B cell (primary cell): Measurements from ENCODE around the gene RASGRP3. TPM values are rescaled to one million over a fixed set of nuclear protein-coding genes. Genes with fewer than 3 reads are reported as not detected.
A peak's percentile ranks its signal among the peaks of the same experiment; 100 is the strongest.

Source experiments
- ATAC-seq: fragments of 200-7000 bp; cut with Tn5 transposase; one replicate; pipeline ENCODE4 v1.10.0; 2021; ENCODE audit warnings: low read depth, mild to moderate bottlenecking, moderate number of reproducible peaks, moderate library complexity
- CTCF ChIA-PET: fragments of 350-600 bp; sonication (Branson Sonifier 250); formaldehyde crosslinking; loops from one replicate; lab custom pipeline; 2021; ENCODE audit warnings: antibody characterized with exemption, inconsistent platforms; lab: Charles Lee
- POLR2A ChIA-PET: fragments of 350-600 bp; sonication (Branson Sonifier 250); formaldehyde crosslinking; loops from one replicate; lab custom pipeline; 2021; ENCODE audit warnings: antibody characterized with exemption; lab: Charles Lee
- DNase-seq: peaks from one replicate; pipeline ENCODE4 v3.0.0; 2013
- H2AFZ ChIP-seq: 2 replicates; pipeline ENCODE4 v1.6.1; 2012; ENCODE audit warnings: mild to moderate bottlenecking, low read depth, low read length; ENCODE audit not compliant: insufficient read depth, poor library complexity, severe bottlenecking
- H3K27ac ChIP-seq, 2 donors: 1 replicate in 1 of 2; 2 replicates in 1 of 2; pipeline ENCODE4 v1.5.1; 2012 to 2013; ENCODE audit warnings: low read length in 2 of 2, mild to moderate bottlenecking in 2 of 2, moderate library complexity in 1 of 2
- H3K27me3 ChIP-seq, 4 experiments: fragments of 200-600 bp in 1 of 4; sonication (generic) in 1 of 4; replicated peaks in 1 of 4; 1 replicate in 2 of 4; 2 replicates in 2 of 4; pipeline versions ENCODE4 v1.6.1 to v1.7.0; 2013 to 2016; ENCODE audit warnings: low read length in 3 of 4, mild to moderate bottlenecking in 2 of 4, mixed read lengths in 1 of 4, moderate library complexity in 1 of 4; ENCODE audit not compliant: insufficient read depth in 4 of 4, control insufficient read depth in 3 of 4; ENCODE audit errors: control extremely low read depth in 1 of 4
- H3K36me3 ChIP-seq, 2 experiments: replicated peaks in 1 of 2; 1 replicate in 1 of 2; 2 replicates in 1 of 2; pipeline versions ENCODE4 v1.6.1 to v1.7.1; 2013; ENCODE audit warnings: low read length in 1 of 2; ENCODE audit not compliant: insufficient read depth in 2 of 2, control insufficient read depth in 1 of 2; ENCODE audit errors: control extremely low read depth in 1 of 2, extremely low read depth in 1 of 2
- H3K4me1 ChIP-seq, 2 donors: fragments of 200-600 bp in 1 of 2; sonication (generic) in 1 of 2; 1 replicate in 1 of 2; 2 replicates in 1 of 2; pipeline versions ENCODE4 v1.5.1 to v1.6.1; 2013 to 2017; ENCODE audit warnings: low read length in 2 of 2; ENCODE audit not compliant: control insufficient read depth in 2 of 2, insufficient read depth in 2 of 2
- H3K4me2 ChIP-seq: replicated peaks from 2 replicates; pipeline ENCODE3; 2012; ENCODE audit warnings: mild to moderate bottlenecking, low read depth, low read length; ENCODE audit not compliant: poor library complexity, severe bottlenecking
- H3K4me3 ChIP-seq, 5 experiments: fragments of 200-600 bp in 1 of 5; sonication (generic) in 1 of 5; 1 replicate in 3 of 5; 2 replicates in 2 of 5; pipeline versions ENCODE4 v1.5.1 to v1.7.0; 2011 to 2016; ENCODE audit warnings: low read length in 4 of 5, mild to moderate bottlenecking in 4 of 5, low read depth in 2 of 5, control low read depth in 1 of 5, moderate library complexity in 1 of 5; ENCODE audit not compliant: insufficient read depth in 1 of 5; ENCODE audit errors: control extremely low read depth in 1 of 5, extremely low read depth in 1 of 5
- H3K79me2 ChIP-seq: fragments of 200-600 bp; sonication (generic); one replicate; pipeline ENCODE4 v1.6.0; 2016; ENCODE audit warnings: low read length; ENCODE audit not compliant: control insufficient read depth, insufficient read depth
- H3K9ac ChIP-seq: fragments of 200-600 bp; sonication (generic); 2 replicates; pipeline ENCODE4 v1.6.1; 2017; ENCODE audit warnings: mild to moderate bottlenecking, low read length, moderate library complexity
- H3K9me3 ChIP-seq, 3 donors: one replicate each; pipeline versions ENCODE4 v1.6.1 to v1.7.1; 2013; ENCODE audit warnings: low read length in 2 of 3; ENCODE audit not compliant: control insufficient read depth in 2 of 3, insufficient read depth in 1 of 3; ENCODE audit errors: control extremely low read depth in 1 of 3
- H4K20me1 ChIP-seq: 2 replicates; pipeline ENCODE4 v1.6.0; 2012; ENCODE audit warnings: mild to moderate bottlenecking, low read length; ENCODE audit not compliant: insufficient read depth, control insufficient read depth, poor library complexity, severe bottlenecking
- H3K27ac Mint-ChIP-seq: one replicate; pipeline ENCODE4 v1.8.0; 2021; ENCODE audit warnings: mixed read lengths
- H3K27me3 Mint-ChIP-seq: one replicate; pipeline ENCODE4 v1.8.0; 2021; ENCODE audit warnings: mixed read lengths
- H3K4me1 Mint-ChIP-seq: one replicate; pipeline ENCODE4 v1.8.0; 2021; ENCODE audit warnings: mixed read lengths
- H3K4me3 Mint-ChIP-seq: one replicate; pipeline ENCODE4 v1.8.0; 2021; ENCODE audit warnings: mixed read lengths
- H3K9me3 Mint-ChIP-seq: one replicate; pipeline ENCODE4 v1.8.0; 2022; ENCODE audit warnings: mixed read lengths; ENCODE audit not compliant: insufficient read depth
- CTCF ChIP-seq: fragments of 200-600 bp; IDR thresholded peaks from one replicate; pipeline ENCODE4 v1.8.0; 2022; ENCODE audit warnings: antibody characterized with exemption, mild to moderate bottlenecking
- EZH2 ChIP-seq: IDR thresholded peaks from 2 replicates; pipeline ENCODE4 v1.6.1; 2012; ENCODE audit warnings: borderline replicate concordance, low read depth, mild to moderate bottlenecking, moderate library complexity, low read length; ENCODE audit not compliant: insufficient read depth, poor library complexity, severe bottlenecking
- WGBS: methylation state at CpG from one replicate; pipeline ENCODE4 v1.1.5; 2013; ENCODE audit warnings: missing lambda C conversion rate; ENCODE audit not compliant: insufficient coverage; 5-methylcytosine and 5-hydroxymethylcytosine counted together
- intact Hi-C: fragments of 100-400 bp; cut with micrococcal nuclease; formaldehyde crosslinking; loops from one replicate; pipeline ENCODE4 v1.10.0; 2022
- polyA plus RNA-seq: library from polyadenylated mRNA; depleted of rRNA; stranded (reverse); fragments of >200 nt; gene quantifications from 2 replicates; pipeline ENCODE4 v1.2.3, GENCODE V29; 2012
- total RNA-seq, 2 donors: library from RNA; stranded (reverse); fragments of 120-200 nt in 1 of 2; gene quantifications; 1 replicate in 1 of 2; 2 replicates in 1 of 2; pipeline versions ENCODE4 v1.2.3 to v1.2.4, GENCODE V29; 2013 to 2022

The RASGRP3 gene
- total and polyA plus RNA-seq, 2 donors (not counting 1 experiment from before 2014, with no cell fraction given), result 67.5 to 107 TPM

- Mint-ChIP-seq H3K4me3 (peak overlapping the region; percentile 97), H3K4me1 (peaks cover 29% of the 10 kb centered on the region), H3K27ac (peak overlapping the region; percentile 94), H3K9me3 (no peaks in the 10 kb centered on the region), H3K27me3 (no peaks in the 10 kb centered on the region)
- intact Hi-C loops, result loop anchor here (1.0 to 10.0 kb wide), 8 partner anchors 17 to 1589 kb away; partner anchors contain the start of genes BIRC6, LTBP1, MEMO1 and TTC27
- peak overlapping the region; percentile 88 to 90 for H3K27ac ChIP-seq
- ATAC-seq (no peak), DNase-seq (no peak)
- peak overlapping the region; percentile 74 for H3K4me2 ChIP-seq
- POLR2A ChIA-PET, result interaction anchor here (1.4 to 1.7 kb wide), 4 partner anchors 74 to 1536 kb away, joined by 4 to 7 read pairs (median 4); partner anchors contain the start of genes RASGRP3 and SPAST
- H3K9ac ChIP-seq, result peak overlapping the region; percentile 91
- TF ChIP-seq EZH2 (no peak), CTCF (no peak)
- H3K9me3 ChIP-seq, result no peaks in the 10 kb centered on the region
- peaks cover 34% of the 10 kb centered on the region for H3K79me2 ChIP-seq
- no peaks in the 10 kb centered on the region for H4K20me1 ChIP-seq
- H2AFZ ChIP-seq, result peak overlapping the region; percentile 98
- CTCF ChIA-PET, result interaction anchor here (0.6 to 3.3 kb wide), 5 partner anchors 17 to 124 kb away, joined by 4 to 32 read pairs (median 6); partner anchors contain the start of gene RASGRP3
- H3K4me1 ChIP-seq, result peaks cover 16% of the 10 kb centered on the region in 2 donors
- peak overlapping the region; percentile 78 to 99 (median 90) for H3K4me3 ChIP-seq
- H3K36me3 ChIP-seq, result peaks cover 0 to 3% of the 10 kb centered on the region in 2 experiments
- no CpG with 5 or more reads among the region's 3 CpGs for WGBS
- H3K27me3 ChIP-seq, result no peaks in the 10 kb centered on the region
Measured at GRCh38 chr2:33599943-33600192, 123.4 kb downstream of the RASGRP3 start.

GRCh38 chr2:33602201-33602830 lies 125.9 kb downstream of the RASGRP3 start:
- peaks cover 33% of the 10 kb centered on the region for H3K79me2 ChIP-seq
- H3K36me3 ChIP-seq, result no peaks in the 10 kb centered on the region
- no peak overlapping the region for H3K4me3 ChIP-seq
- no peaks in the 10 kb centered on the region for H3K9me3 ChIP-seq
- H3K27me3 Mint-ChIP-seq, result no peaks in the 10 kb centered on the region
- DNase-seq (no peak), ATAC-seq (no peak)
- H3K4me1 Mint-ChIP-seq, result peaks cover 23% of the 10 kb centered on the region
- H4K20me1 ChIP-seq, result no peaks in the 10 kb centered on the region
- no peak overlapping the region for H3K27ac ChIP-seq
- H3K27ac Mint-ChIP-seq, result no peak overlapping the region
- no peak overlapping the region for H3K9ac ChIP-seq
- no peaks in the 10 kb centered on the region for H3K9me3 Mint-ChIP-seq
- H3K4me2 ChIP-seq, result no peak overlapping the region
- intact Hi-C loops, result no loop called here
- no peak for TF ChIP-seq CTCF
- TF ChIP-seq EZH2, result no peak
- no peak overlapping the region for H2AFZ ChIP-seq
- ChIA-PET CTCF (interaction anchor here (0.6 kb wide), 1 partner anchor 77 kb away, joined by 3 read pairs; no protein-coding TSS in a partner anchor), POLR2A (no interaction called here)
- peaks cover 16% of the 10 kb centered on the region in 2 donors for H3K4me1 ChIP-seq
- H3K4me3 Mint-ChIP-seq, result no peak overlapping the region
- no peaks in the 10 kb centered on the region for H3K27me3 ChIP-seq
- WGBS, result 96% methylated on average over 6 of the region's 6 CpGs
